K562 (cell line): Measurements from ENCODE around the gene ECM1.
A peak's percentile ranks its signal among the peaks of the same experiment; 100 is the strongest.

Experiments
- CTBP1 ChIP-seq: fragments of 450-650 bp; IDR thresholded peaks from 2 replicates; pipeline ENCODE4 v1.6.1; 2016; ENCODE audit warnings: borderline replicate concordance
- EP300 ChIP-seq: IDR thresholded peaks from 2 replicates; pipeline ENCODE4 v1.6.1; 2012; ENCODE audit warnings: low read length, improper control_type of control experiment
- EZH2 ChIP-seq: IDR thresholded peaks from 2 replicates; pipeline ENCODE4 v1.6.1; 2012; ENCODE audit warnings: low read depth, mild to moderate bottlenecking, inconsistent platforms, low read length, borderline replicate concordance
- GTF2F1 ChIP-seq: IDR thresholded peaks from 2 replicates; pipeline ENCODE4 v1.6.1; 2011; ENCODE audit warnings: low read depth, low read length, improper control_type of control experiment
- KAT7 ChIP-seq: sonication (generic); formaldehyde crosslinking; IDR thresholded peaks from 2 replicates; pipeline ENCODE4 v1.8.0; 2022; ENCODE audit warnings: missing genetic modification reagents, mild to moderate bottlenecking, borderline replicate concordance
- STAT5B ChIP-seq: fragments of 250-450 bp; sonication (Bioruptor Pico); IDR thresholded peaks from 2 replicates; pipeline ENCODE4 v1.8.0; 2021; ENCODE audit warnings: mild to moderate bottlenecking, inconsistent platforms
- TCF7 ChIP-seq: sonication (generic); IDR thresholded peaks from 2 replicates; pipeline ENCODE4 v1.6.1; 2016; ENCODE audit warnings: antibody characterized with exemption, borderline replicate concordance
- TF ChIP-seq, protein P1 (sequence below): fragments of 450-650 bp; IDR thresholded peaks from 2 replicates; pipeline ENCODE4 v1.6.1; 2017; ENCODE audit warnings: antibody characterized with exemption
- TF ChIP-seq, protein P2 (sequence below), 3 experiments: IDR thresholded peaks in 2 of 3; conservative IDR thresholded peaks in 1 of 3; 2 replicates each; pipeline ENCODE4 v1.5.1; 2011 to 2012; ENCODE audit warnings: low read length in 3 of 3, mild to moderate bottlenecking in 3 of 3, control low read depth in 2 of 3, improper control_type of control experiment in 1 of 3, inconsistent platforms in 1 of 3, low read depth in 1 of 3, mixed read lengths in 1 of 3, moderate library complexity in 1 of 3; ENCODE audit not compliant: insufficient read depth in 2 of 3
- TF ChIP-seq, protein P3 (sequence below): sonication (generic); formaldehyde crosslinking; IDR thresholded peaks from 2 replicates; pipeline ENCODE4 v1.8.0; 2022; ENCODE audit warnings: mild to moderate bottlenecking, missing genetic modification reagents

DNA sequence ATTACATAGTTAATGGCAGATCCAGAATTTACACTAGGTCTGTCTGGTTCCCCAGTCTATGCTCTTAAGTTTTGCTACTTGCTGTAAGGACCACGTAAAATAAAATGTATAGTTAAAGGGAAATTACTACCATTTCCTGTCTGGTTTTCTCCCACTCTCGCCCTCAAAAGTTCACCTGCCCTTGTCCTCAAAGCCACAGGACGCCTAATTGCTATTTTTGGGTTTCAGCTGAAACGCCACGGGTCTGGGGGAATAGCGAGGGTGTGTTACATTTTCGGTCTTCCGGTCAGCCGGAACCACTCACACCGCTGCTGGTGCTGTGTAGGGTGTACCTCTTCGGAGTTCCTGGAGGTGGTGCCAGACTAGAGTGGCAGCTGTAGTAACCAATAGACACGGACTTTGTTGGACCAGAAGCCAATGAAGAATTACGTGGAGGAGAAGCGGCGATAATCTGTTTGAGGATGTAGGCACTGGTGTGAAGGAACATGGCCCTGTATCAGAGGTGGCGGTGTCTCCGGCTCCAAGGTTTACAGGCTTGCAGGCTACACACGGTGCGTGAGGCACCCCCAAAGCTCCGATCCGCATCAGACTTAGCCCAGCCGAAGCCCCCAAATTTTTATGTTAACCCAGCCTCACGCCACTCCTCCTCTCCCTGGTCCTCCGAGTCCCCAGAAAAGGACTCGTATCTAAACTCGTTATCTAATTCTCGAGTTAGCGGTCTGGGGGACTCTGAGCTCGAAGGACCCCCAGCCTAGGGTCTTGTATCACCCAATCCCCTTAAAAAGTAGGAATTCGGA is 20.7 kb upstream of the ECM1 start, which contains the start of gene TARS2:
- TF ChIP-seq CTBP1 = peak; percentile 91
- TF ChIP-seq, protein P1, sequence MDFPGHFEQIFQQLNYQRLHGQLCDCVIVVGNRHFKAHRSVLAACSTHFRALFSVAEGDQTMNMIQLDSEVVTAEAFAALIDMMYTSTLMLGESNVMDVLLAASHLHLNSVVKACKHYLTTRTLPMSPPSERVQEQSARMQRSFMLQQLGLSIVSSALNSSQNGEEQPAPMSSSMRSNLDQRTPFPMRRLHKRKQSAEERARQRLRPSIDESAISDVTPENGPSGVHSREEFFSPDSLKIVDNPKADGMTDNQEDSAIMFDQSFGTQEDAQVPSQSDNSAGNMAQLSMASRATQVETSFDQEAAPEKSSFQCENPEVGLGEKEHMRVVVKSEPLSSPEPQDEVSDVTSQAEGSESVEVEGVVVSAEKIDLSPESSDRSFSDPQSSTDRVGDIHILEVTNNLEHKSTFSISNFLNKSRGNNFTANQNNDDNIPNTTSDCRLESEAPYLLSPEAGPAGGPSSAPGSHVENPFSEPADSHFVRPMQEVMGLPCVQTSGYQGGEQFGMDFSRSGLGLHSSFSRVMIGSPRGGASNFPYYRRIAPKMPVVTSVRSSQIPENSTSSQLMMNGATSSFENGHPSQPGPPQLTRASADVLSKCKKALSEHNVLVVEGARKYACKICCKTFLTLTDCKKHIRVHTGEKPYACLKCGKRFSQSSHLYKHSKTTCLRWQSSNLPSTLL = no peak
- 0 out of 2 replicates have a peak, but pooled peaks have one; percentile 74 for TF ChIP-seq KAT7 (CRISPR knock-in tag)
- TF ChIP-seq TCF7 = no peak; the same call in 1 of the 2 replicates
- TF ChIP-seq STAT5B = no peak
- TF ChIP-seq, protein P2, sequence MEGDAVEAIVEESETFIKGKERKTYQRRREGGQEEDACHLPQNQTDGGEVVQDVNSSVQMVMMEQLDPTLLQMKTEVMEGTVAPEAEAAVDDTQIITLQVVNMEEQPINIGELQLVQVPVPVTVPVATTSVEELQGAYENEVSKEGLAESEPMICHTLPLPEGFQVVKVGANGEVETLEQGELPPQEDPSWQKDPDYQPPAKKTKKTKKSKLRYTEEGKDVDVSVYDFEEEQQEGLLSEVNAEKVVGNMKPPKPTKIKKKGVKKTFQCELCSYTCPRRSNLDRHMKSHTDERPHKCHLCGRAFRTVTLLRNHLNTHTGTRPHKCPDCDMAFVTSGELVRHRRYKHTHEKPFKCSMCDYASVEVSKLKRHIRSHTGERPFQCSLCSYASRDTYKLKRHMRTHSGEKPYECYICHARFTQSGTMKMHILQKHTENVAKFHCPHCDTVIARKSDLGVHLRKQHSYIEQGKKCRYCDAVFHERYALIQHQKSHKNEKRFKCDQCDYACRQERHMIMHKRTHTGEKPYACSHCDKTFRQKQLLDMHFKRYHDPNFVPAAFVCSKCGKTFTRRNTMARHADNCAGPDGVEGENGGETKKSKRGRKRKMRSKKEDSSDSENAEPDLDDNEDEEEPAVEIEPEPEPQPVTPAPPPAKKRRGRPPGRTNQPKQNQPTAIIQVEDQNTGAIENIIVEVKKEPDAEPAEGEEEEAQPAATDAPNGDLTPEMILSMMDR (IDR thresholded peaks at IDR 0.05 in 2 of 3, conservative IDR thresholded peaks at IDR 0.05 in 1 of 3; ENCODE audit: insufficient read depth in 2 of 3, low read depth in 1 of 3, low read length in 3 of 3) = no peak; a peak in 1 of 6 replicates
- TF ChIP-seq EZH2 = no peak
- TF ChIP-seq, protein P3, sequence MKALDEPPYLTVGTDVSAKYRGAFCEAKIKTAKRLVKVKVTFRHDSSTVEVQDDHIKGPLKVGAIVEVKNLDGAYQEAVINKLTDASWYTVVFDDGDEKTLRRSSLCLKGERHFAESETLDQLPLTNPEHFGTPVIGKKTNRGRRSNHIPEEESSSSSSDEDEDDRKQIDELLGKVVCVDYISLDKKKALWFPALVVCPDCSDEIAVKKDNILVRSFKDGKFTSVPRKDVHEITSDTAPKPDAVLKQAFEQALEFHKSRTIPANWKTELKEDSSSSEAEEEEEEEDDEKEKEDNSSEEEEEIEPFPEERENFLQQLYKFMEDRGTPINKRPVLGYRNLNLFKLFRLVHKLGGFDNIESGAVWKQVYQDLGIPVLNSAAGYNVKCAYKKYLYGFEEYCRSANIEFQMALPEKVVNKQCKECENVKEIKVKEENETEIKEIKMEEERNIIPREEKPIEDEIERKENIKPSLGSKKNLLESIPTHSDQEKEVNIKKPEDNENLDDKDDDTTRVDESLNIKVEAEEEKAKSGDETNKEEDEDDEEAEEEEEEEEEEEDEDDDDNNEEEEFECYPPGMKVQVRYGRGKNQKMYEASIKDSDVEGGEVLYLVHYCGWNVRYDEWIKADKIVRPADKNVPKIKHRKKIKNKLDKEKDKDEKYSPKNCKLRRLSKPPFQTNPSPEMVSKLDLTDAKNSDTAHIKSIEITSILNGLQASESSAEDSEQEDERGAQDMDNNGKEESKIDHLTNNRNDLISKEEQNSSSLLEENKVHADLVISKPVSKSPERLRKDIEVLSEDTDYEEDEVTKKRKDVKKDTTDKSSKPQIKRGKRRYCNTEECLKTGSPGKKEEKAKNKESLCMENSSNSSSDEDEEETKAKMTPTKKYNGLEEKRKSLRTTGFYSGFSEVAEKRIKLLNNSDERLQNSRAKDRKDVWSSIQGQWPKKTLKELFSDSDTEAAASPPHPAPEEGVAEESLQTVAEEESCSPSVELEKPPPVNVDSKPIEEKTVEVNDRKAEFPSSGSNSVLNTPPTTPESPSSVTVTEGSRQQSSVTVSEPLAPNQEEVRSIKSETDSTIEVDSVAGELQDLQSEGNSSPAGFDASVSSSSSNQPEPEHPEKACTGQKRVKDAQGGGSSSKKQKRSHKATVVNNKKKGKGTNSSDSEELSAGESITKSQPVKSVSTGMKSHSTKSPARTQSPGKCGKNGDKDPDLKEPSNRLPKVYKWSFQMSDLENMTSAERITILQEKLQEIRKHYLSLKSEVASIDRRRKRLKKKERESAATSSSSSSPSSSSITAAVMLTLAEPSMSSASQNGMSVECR (CRISPR knock-in tag) = peak; percentile 80
- TF ChIP-seq GTF2F1 = no peak
- TF ChIP-seq EP300 = peak; percentile 61
